Subcutaneous adipose tissue (tissue), 4 donors: ENCODE measurements around the gene NCOA4. TPM values are rescaled to one million over a fixed set of nuclear protein-coding genes. Genes with fewer than 3 reads are reported as not detected.

Source experiments
- total RNA-seq, 4 donors: library from RNA; depleted of rRNA; stranded (reverse); fragments of >200 nt; gene quantifications; one replicate each; pipeline ENCODE4 v1.1.0, GENCODE V29; 2016
- TF ChIP-seq, protein P1 (sequence below): fragments of 450-650 bp; IDR thresholded peaks from one replicate; pipeline ENCODE4 v1.5.1; 2016; ENCODE audit warnings: low read depth, mild to moderate bottlenecking, control low read depth, antibody characterized with exemption, moderate library complexity

Gene NCOA4
- total RNA-seq, 4 donors from 2014 or later, result 132 to 220 (median 160) TPM

DNA sequence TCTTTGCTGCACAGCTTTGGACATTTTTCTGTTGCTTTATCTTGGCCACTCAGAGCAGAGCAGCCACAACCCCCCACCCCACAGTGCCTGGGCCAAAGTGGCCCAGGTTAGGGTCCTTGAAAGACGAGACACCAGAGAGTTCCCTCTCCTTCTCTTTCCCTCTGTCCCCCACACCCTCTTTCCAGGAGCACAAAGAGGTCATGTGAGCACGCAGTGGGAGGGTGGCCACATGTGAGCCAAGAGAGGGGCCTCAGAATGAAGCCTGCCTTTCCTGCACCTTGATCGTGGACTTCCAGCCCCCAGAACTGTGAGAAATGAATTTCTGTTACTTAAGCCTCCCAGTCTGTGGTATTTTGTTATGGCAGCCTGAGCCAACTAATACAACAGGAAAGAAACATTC lies 30.3 kb upstream of the NCOA4 start:
- TF ChIP-seq, protein P1, sequence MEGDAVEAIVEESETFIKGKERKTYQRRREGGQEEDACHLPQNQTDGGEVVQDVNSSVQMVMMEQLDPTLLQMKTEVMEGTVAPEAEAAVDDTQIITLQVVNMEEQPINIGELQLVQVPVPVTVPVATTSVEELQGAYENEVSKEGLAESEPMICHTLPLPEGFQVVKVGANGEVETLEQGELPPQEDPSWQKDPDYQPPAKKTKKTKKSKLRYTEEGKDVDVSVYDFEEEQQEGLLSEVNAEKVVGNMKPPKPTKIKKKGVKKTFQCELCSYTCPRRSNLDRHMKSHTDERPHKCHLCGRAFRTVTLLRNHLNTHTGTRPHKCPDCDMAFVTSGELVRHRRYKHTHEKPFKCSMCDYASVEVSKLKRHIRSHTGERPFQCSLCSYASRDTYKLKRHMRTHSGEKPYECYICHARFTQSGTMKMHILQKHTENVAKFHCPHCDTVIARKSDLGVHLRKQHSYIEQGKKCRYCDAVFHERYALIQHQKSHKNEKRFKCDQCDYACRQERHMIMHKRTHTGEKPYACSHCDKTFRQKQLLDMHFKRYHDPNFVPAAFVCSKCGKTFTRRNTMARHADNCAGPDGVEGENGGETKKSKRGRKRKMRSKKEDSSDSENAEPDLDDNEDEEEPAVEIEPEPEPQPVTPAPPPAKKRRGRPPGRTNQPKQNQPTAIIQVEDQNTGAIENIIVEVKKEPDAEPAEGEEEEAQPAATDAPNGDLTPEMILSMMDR, result no peak

DNA sequence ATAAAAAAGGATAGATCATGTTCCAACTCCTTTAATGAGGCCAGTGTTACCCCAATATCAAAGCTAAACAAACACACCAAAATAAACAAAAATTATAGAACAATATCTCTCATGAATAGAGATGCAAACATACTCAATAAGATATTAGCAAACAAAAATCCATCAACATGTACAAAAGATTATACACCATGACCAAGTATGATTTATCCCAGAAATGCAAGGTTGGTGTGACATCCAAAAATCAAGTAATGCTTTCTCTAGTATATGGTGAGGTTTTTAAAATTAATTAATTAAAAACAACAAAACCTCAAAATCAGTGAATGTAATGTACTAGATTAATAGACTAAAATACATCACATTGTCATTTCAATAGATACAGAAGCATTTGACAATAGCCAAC lies 26.6 kb upstream of the NCOA4 start:
- TF ChIP-seq, protein P1, result no peak

DNA sequence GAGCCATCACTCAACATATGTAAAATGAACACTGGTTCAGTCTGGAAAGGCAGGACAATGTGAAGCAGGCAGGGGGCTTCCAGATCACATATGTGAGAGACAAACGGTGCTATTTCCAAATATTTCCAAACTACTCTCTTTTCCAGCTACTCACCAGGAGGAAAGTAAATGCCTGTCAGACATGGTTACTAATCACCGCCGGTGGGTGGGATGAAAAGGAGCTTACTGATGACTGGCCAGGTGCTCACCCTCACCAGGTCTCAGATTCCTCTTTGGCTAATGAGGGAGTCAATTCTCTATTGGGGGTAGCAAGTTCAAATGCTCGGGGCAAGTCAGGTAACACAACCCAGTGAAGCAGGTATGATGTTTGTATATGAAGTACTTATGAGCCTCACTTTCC lies 25.3 kb upstream of the NCOA4 start:
- TF ChIP-seq, protein P1, result no peak

DNA sequence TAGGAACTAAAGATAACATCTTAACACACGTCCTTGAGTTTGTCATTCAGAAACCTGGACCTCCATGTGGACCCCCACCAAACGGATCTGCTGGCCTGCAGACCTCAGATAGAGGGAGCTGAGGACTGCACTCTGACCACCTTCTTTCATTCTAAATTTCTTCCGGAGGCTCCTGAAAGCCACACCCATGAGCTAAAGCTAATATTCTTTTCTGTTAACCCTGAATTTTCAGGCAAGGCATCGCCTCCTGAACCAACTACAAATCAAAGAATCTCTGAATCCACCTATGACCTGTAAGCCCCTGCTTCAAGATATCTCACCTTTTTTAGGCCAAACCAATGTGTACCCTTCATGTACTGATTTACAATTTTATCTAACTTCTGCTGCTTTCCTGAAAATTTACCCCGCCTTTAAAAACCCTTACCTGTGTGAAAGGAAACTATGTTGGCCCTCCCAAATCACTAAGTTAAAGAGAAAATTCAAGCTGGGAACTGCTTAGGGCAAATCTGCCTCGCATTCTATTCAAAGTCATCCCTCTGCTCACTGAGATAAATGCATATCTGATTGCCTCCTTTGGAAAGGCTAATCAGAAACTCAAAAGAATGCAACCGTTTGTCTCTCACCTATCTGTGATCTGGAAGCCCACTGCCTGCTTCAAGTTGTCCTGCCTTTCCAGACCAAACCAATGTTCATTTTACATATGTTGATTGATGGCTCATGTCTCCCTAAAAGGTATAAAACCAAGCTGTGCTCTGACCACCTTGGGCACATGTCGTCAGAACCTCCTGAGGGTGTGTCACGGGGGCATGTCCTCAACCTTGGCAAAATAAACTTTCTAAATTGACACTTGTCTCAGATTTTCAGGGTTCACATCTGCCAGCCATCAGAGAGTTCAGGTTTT lies 23.4 kb upstream of the NCOA4 start:
- TF ChIP-seq, protein P1, result no peak

DNA sequence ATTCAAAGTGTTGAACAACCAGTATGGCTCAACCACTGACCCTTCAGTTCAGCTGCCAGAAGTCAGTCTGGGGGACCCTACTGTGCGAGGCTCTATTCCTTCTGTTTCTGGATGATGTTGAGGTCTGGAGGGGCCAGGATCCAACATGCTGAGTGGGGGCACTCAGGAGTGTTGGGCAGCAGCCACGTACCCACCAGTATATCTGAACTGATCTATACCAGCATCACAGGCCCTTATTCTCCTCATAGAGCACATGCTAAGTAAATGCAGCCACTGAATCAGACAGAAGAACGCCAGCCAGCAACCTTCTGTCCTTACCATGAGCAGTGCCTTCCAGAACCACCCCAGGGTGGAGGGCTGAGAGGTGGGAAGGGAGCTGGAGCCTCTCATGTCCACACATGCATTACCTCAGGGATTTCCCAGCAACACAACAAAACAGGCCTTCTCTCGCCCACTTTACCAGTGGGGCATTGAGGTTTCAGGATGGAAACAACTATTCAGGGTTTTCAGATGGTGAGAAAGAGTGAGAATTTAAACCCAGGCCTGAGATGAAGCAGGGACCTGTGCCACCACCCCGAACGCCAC lies 22.5 kb upstream of the NCOA4 start:
- TF ChIP-seq, protein P1, result no peak

DNA sequence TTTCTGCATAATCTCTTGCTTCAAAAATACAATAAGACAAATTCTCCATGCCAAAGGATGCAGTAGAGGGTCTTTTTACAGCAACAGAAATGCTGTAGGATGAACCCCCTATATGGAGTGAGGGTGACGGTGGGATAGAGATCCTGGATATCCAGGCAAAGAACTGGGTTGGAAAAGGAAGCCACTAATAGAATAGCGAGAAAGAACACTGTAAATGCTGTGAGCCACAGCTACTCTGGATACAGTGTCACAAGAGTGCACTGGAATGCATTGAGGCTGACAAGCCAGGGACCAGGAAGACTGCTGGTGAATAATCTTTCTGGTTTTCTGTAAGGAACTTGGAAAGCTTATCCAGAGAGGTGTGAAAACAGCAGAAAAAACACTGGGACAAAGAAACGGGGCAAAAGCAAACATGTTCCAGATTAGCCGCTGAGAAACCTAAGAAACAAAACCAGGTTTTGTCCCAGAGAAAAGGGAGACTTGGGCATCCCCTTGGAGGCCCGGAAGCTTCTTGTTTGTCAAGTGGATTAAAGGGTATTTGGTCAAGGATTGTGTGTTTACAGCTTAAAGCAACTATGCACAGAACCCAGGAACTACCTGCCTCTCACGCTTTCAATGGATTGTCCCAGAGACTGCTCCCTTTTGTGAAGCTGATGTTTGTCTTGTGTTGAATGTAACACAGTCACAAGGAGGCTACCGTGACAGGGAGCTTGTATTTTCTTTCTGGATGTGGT lies 21.8 kb upstream of the NCOA4 start:
- TF ChIP-seq, protein P1, result no peak
